Activated CD4-positive, alpha-beta T cell treated with anti-CD3 and anti-CD28 coated beads, Interleukin-10, Interleukin-2, amounts not matched to agents 100 ng/mL and 50 ng/mL, durations not matched to agents 16 hours and 8 hours (primary cell): ENCODE measurements around the gene CADPS.
"Not testable (repeated sequence)": the region's sequence is repeated elsewhere in the genome, so short reads cannot be mapped to it uniquely, and the experiment has no call there.

Source experiments
- DNase-seq: peaks from one replicate; pipeline ENCODE4 v3.0.0-alpha.2; 2020

The CADPS gene

DNA sequence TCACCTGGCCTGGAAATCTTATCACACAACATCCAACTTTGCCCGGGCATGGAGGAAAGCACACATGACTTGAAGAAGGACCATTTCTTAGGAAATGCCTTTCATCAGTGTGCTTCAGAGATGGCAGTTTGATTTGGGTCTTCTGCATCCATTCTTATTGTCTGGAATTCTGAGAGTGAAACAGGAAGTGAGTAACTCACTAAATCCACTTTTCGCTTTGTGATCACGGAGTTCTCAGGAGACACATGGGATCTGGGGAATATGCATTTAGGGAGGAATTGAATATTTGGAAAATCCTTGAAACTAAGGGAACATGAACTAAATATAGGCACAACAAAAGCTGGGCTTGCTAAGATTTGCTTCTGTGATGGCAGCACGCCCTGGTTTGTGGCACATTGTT lies 289.4 kb downstream of the CADPS start:
- no peak for DNase-seq

DNA sequence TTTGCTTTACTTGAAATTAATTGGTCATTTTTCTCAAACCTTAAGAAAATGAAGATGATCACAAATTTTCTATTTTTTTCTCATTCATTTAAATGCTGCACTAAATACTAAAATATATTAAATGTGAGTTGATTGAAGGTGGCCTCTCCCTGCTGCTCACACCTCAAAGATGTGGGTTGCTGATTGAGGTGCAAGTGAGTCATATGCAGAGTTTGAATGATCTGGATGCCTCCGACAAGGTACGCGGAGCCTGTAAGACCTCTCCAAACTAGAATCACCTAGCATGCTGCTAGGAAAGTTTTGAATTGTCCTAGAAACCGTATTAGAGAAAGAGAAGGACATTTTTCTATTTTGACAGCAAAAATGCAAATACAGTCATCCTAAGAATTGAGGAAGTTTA lies 290.6 kb downstream of the CADPS start:
- DNase-seq: no peak

DNA sequence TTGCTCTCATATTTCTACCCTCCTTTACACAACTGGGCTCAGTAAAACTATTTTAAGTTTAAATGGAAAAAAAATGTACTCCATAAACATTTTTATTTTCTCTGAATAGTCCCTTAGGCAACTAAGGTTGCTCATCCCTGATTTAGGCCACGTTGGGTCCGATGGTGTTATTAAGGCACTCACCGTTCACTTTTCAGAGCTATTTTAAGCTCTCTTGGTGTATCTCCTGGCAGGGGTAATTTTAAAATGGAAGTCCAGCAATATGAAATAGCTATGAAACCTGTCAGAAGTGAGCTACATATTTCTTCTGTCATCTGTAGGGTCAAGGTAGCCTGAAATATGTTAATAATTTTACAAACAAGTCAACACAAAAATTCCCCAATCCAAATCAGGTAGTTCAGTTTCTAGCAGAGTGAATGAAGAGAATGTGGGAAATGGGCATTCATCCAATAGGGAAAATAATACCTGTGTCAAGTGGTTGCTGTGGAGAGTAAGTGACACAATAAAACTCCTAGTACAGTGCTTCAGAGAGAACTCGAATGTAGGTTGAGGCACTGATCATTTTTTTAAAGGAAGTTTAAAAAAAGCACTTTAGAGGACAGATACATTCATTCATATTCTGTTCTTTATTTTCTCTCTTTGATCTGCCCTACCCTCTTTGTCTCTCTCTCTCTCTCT lies 292.6 kb downstream of the CADPS start:
- no peak for DNase-seq

DNA sequence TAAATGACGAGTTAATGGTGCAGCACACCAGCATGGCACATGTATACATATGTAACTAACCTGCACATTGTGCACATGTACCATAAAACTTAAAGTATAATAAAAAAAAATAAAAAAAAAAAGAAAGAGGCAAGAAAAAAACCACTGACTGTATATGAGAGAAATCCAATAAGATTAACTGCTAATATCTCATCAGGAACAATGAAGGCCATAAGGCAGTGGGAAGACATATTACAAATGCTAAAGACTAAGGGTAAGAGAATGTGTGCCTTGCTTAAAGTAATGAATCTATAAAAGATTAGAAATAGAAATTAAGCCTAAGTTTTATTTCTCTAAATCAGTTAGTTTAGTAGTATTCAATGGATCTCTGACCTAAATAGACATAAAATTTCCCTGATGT lies 294.7 kb downstream of the CADPS start:
- DNase-seq: not testable (repeated sequence)

DNA sequence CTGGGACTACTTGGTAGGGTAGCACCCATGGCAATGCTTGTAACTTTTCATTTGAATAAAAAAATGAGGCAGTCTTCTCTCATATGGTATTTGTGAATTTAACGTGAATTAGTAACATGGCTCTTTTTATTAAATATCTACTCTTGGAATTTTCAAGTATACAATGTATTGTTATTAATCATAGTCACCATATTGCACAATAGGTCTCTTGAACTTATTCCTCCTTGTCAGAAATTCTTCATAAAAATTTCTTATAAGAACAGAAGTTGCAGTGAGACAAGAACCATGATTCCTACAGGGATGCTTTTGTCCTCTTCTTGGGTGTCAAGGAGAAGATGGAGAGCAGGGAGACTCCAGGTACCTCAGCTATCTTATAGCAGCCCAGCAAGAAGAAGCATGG lies 298.1 kb downstream of the CADPS start:
- DNase-seq: no peak

DNA sequence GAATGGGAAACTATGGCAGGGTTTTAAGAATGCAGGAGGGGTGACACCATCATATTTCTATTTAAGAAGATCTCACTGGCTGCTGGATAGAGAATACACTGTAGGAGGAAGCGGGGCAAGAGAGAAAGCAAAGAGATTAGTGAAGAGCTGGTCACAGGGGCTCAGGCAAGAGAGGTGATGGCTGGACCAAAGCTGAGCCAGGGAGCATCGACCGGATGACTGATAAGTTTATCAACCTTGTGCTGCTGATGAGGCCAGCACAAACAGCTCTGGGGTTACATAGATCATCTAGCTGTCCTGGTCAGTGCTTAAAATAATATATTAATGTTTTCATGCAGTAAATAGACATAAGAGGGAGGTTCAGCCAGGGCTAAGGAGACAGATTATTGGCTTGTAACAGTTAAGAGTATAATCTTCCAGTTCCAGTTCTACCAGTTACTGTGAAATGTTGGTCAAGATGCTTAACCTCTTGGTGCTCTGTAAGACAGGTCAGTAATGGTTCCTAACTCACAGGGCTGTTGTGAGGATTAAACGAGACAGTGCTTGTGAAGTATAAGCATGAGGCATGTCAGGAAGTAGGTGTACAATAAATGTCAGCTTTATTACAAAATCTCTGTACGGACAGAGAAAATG lies 300.8 kb downstream of the CADPS start:
- DNase-seq: no peak

DNA sequence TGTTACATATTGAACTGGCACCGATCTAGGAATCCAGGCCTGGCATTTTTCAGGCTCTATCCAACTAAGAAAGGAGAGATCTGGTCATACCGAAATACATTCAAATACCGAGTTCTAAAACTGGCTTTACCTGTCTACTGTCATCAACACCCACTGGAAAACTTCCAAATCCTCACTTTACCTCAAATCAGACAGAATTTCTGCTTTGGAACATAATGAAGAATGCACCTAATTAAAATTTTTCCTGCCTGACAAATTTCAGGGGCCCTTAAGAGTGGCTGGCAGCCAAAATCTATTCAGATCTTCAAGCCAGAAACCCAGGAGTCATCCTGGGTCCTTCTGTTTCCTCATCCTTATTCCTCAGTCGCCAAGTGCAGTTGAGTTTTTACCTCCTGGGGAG lies 303.3 kb downstream of the CADPS start:
- DNase-seq: no peak

DNA sequence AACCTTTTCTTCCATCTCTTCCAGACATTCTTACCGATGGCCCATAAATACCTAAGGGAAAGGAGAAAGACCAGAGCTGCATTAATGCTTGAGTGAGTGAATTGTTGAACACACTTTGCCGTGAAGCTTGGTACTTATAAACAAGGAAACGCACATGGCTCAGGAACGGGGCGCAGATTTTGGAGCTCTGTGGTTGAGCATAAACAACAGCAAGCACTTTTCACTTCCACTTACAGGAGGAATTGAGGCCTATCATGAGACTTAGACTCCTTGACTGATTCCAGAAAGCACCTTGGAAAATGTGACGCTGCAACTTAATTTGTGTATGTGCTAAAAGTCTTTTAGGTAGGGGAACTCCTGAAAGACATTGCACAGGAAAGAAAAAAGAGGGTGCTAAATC lies 304.3 kb downstream of the CADPS start:
- DNase-seq: no peak

DNA sequence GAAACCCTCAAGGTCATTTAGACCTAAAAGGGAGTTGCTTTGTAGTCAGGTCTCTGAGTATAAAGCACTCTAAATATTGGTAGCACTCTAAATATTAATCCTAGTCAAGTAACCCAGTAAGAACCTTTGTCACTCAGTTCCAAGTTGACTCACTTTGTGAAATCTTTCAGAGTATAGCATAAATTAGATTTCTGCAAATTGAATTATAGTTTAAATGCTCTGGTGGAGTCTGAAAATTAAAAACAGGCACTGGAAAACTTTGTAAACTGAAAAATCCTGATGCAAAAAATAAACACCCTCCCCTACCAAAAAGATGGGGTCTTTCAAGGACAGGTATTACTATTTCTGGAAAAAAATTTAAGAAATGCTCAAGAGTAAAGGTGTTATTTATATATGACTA lies 305.6 kb downstream of the CADPS start:
- no peak for DNase-seq

DNA sequence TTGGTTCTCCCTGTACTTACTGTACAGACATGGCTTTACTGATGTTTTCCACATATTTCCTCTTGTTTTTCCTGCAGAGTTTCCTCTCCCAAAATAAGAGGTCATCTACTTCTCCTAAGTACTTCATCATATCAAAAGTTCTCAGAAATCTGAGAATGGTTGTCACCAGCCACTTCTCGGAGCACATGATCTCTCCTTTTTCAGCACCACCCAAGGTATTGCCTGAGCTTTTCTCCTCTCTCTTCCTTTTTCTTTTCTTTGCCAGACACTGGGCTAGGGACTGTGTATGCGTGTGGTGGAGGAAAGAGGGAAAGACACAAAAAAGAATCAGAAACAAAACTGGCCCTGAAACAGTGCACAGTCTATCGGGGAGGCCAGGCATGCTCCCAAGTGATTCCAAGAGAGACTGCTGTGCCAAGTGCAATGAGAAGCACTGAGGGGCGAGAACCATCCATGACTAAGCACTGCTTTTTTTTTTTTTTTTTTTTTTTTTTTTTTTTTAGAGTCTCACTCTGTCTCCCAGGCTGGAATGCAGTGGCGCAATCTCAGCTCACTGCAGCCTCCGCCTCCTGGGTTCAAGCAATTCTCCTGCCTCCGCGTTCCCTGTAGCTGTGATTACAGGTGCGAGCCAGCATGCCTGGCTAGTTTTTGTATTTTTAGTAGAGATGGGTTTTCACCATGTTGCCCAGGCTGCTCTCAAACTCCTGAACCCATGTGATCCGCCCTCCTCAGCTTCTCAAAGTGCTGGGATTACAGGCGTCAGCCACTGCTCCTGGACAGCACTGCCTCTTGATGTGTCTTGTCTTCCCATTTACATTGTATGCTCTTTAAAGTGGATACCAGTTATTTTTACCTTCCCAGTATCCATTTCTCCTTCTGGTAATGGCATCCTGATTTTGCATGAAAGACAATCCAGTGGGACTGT lies 307.9 kb downstream of the CADPS start:
- no peak for DNase-seq

DNA sequence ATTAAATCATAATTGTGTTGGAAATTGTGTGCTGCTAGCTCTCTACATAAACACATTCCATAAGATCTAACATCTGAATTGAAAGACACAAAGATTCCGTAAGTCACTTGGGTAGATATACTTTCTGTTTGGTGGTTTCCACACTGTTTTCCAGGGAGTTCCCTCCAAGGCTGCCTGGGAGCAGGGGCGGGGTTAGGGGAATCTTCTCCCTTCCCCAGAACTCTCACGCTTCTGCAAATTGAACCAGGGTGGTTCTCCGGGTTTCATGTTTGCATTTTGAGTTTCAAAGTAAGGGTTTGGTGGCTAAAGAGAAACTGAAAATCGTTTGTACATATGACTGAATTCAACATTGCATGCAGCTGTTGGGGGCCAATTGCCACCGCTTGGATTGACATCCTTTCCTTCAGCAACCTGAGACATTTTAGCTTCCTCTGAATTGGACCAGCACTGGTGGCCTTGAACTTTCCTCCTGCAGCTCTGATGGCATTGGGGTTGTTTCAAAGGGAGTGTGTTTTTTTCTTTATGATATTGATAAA lies 309.1 kb downstream of the CADPS start:
- no peak for DNase-seq

DNA sequence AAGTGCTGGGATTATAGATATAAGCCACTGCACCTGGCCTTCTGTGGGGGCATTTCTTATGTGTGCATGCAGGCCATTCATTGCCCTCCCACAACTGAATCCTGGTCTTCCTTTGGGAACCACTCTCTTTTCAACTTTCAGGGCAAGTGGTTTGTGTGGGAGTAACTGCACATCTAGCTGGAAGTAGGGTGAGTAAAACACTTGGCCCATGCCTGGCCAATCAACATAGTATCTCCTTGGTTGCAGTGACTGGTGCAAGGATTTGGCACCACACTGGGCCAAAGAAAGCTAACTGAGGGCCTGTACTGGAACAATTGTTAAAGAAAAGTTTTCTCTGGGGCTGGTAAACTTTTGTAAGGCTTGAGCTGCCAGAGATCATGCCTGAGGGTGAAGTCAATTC lies 312.6 kb downstream of the CADPS start:
- DNase-seq: no peak

DNA sequence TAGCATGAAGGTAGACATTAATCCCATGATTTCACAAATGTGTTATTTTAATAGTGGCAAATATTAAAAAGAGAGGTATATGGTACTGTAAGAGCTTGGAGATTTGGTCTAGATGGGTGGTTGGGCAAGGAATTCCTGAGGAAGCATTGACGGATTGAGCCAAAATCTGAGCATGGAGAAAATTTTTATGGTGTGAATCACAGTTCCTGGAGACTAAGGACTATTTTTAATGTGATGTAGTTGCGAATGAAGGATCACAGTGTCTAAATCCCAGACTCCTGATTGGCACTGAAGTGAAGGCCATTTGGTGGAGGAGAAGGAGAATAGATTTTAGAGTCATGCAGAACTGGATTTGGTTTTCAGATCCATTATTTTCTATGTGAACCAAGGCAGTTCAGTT lies 313.2 kb downstream of the CADPS start:
- no peak for DNase-seq

DNA sequence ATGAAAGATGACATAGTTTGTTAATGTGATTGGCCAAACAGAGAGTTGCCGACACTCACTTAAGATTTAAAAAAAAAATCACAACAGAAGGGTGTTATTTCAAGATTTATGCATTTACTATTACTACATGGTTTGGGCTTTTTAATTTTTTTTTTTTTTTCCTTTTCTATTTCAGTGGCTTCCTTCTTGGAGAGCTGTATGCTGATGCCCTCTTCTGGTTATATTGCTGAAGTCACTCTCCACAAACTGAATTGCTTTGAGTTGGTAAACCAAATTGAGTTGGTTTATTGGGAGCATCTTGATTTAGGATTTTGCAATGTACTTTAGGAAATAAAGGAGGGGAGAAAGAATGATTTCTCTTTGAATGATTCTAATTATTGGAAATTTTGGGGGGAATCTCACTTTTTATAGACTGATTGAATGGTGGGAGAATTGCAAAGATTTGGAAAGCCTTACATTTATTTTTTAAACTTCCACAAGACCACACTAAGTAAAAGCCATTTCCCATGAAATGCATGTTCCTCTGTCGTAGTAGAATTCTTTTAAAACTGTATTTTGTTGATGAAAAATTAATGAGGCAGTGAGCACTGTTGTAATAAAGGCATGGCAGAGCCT lies 315.3 kb downstream of the CADPS start:
- no peak for DNase-seq

DNA sequence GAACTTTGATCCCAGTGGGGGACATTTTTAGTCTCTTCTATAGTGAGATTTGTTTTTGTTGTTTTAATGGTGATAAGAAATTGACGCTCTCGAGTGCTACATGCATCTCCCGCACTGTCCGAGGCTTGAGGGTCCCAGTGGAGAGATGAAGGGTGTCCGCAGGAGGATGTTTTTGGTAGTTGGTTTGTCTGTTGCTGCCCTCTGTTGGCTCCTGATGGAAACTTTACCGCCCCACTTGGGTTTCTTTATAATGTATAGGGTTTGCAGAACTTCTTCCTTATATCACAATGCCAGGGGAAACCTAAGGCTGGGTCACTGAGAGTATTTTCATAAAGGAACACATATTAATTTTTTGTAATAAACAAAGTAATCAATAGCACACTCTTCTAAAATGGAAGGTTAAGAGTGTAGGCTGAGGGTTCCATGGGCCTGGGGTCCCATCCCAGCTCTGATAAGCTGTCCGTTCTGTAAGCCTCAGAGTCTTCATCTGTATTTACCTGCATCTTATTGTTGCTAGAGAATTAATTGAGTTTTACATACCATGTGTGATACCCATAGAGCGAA lies 316.6 kb downstream of the CADPS start:
- DNase-seq: peak; percentile 10

DNA sequence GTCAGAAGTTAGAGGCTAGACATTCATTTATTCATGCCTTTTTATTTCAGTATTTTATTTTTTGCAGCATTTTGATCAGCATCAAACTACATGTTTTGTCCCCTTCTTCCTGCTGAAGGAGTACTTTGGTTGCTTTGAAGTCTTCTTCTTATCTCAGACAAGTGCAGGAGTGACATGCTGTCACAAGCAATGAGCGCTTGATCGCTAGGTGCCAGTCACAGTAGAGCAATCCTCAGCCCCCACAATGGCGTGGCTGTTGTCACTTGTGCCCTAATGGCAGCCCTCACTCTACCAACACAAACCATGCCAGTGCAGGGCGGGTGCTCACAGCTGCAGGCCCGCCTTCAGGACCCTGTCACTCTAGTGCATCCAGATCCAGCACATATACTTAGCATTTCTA lies 317.2 kb downstream of the CADPS start:
- no peak for DNase-seq

DNA sequence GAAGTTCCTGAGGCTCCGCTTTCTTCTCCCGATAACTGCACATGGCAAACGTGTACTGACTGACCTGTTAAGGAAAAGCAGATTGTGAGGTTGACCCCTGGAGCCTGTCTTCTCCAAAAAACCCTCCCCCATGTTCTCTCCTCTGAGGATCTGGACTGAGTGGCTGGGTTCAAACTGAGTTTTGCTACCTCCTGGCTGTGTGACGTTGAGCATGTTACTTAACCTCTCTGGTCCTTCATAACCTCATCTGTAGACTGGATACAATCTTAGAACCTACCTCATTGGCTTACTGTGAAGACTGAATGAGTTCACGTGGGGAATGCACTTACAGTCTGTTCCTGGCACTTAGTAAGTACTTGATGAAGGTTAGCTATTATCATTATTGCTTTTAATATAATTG lies 317.8 kb downstream of the CADPS start:
- no peak for DNase-seq

DNA sequence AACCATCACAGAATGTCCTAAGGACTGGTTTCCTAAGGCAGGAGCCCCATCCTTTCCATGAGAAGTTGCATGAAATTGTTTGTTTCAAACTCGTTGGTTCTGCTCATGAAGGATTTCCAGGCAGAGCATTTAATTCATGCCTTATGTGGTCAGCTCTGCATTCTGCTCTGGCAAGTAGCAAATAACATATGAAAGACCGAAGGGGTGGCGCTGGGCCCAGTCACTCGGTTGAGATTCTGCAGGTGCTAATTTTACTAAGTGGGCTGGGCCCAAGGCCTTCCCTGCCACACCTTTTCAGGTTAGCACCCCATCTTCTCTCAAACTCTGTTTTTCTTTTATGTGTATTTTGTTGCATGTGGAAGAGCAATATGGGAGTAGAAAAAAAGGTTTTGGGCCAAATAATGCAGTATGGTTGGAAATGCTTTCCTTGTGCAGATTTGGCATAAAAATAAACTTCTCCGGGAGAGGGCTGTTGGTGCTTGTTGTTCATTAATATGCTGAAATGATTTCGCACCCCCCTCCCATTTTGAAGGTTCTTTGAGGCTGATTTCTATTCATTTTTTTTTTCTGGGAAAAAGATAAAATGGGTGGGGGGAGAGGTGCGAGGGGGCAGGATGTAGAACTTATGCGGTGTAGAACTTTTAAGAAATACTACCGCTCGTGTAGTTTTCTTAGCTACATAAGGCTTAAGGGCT lies 318.9 kb downstream of the CADPS start:
- DNase-seq: no peak

DNA sequence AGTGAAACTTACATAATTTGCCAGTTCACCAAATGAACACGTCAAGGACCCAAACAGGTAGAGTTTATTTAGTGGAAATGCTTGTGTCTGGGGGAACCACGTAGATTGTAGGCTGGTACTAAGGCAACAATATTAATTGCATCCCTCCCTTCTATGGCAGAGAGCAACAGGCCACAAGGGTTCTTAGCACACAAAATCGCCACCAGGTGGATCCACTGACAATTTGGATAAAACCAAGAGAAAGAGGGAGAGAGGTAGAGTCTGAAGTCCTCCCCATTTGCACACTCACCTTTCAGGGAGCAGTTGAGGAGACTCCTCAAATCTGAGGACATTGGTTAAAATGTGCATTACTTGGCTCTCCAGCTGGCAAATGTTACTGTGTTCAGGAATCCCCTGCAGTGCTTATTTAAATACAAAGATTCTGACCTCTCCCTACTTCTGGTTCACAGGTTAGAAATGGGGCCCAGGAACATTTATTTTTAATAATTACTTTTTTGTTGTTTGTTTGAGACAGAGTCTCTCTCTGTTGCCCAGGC lies 320.9 kb downstream of the CADPS start:
- no peak for DNase-seq

DNA sequence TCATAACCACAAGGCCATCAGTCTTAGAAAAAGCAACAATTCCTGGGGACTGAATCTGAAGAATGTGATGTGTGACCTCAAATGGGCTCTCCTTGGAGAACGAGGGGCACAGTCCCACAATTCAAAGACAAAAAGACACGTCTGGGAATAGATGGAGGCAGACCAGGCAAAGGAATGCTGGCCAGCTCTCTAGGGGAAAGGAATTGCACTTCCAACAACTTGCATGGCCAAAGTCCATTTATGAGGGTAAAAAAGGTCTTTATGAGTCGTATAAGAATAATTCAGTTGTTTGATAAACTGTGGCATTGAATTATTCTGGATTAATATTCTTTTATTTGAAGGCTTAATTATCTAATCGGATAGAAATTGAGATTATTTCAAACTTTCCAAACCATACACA lies 321.4 kb downstream of the CADPS start:
- no peak for DNase-seq

DNA sequence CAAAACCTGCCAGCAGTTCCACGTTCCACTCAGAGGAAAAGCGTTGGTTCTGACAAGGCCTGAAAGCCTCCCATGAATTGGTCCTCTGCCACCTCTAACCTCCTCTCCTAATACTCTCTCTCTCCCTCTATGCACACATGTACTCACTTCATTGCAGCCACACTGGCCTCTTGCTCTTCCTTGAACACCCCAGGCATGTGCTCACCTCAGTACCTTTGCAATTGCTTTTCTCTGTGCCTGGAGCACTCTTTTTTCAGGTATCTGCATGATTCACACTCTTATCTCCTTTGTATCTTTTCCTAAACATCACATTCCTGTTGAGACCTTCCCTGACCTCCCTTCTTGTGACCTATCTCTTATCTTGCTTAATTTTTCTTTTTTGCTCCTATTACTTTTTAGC lies 323.7 kb downstream of the CADPS start:
- DNase-seq: no peak

DNA sequence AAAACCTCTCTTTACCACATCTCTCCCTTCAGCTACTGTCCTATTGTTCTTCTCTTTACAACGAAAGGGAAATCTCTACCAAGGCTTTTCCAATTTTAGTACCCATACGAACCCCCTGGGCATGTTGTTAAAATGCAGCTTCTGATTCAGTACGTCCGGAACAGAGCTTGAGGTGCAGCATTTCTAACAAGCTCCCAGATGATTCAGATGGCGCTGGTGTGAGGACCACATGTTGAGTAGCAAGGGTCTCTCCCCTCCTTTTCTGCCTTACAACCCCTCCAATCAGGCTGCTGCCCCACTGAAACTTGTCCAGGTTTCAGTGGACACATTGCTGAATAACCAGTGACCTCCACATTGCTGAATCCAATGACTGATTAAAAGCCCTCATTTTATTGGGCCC lies 324.8 kb downstream of the CADPS start:
- no peak for DNase-seq
